PC-9 (cell line): Measurements from ENCODE around the gene RAP2B. TPM values are rescaled to one million over a fixed set of nuclear protein-coding genes. Genes with fewer than 3 reads are reported as not detected.

Source experiments
- BruUV-seq: library from RNA; stranded (reverse); fragments of 400-500 nt; replicated peaks from 2 replicates; lab custom pipeline; 2021; lab: Mats Ljungman, UMichigan
- CTCF ChIA-PET: fragments of 300-600 bp; sonication (Branson Sonifier 250); formaldehyde crosslinking; loops from one replicate; lab custom pipeline; 2022; ENCODE audit warnings: antibody characterized with exemption; lab: Charles Lee
- POLR2A ChIA-PET: fragments of 300-600 bp; sonication (Branson Sonifier 250); formaldehyde crosslinking; loops from one replicate; lab custom pipeline; 2022; ENCODE audit warnings: antibody characterized with exemption; ENCODE audit not compliant: unreplicated experiment; lab: Charles Lee
- DNase-seq, 2 experiments: peaks; one replicate each; pipeline versions ENCODE4 v3.0.0 to v3.0.0-alpha.2; 2015 to 2022; ENCODE audit warnings: mixed read lengths in 1 of 2
- H2AFZ ChIP-seq: fragments of 200-600 bp; sonication (generic); 2 replicates; pipeline ENCODE4 v1.8.1; 2017; ENCODE audit warnings: antibody characterized with exemption
- H3F3A ChIP-seq: fragments of 200-600 bp; sonication (generic); 2 replicates; pipeline ENCODE4 v1.8.1; 2017; ENCODE audit warnings: antibody characterized with exemption, mild to moderate bottlenecking, low read depth; ENCODE audit not compliant: insufficient read depth
- H3K27ac ChIP-seq: fragments of 200-600 bp; sonication (generic); 2 replicates; pipeline ENCODE4 v1.6.1; 2016; ENCODE audit warnings: mixed run types
- H3K27me3 ChIP-seq: fragments of 200-600 bp; sonication (generic); 2 replicates; pipeline ENCODE4 v1.6.1; 2016; ENCODE audit warnings: low read depth, mixed run types; ENCODE audit not compliant: insufficient read depth
- H3K36me3 ChIP-seq: fragments of 200-600 bp; sonication (generic); 2 replicates; pipeline ENCODE4 v1.6.1; 2016; ENCODE audit warnings: low read depth, mixed run types
- H3K4me1 ChIP-seq: fragments of 200-600 bp; sonication (generic); replicated peaks from 2 replicates; pipeline ENCODE4 v1.6.1; 2016; ENCODE audit warnings: mixed run types; ENCODE audit not compliant: insufficient read depth
- H3K4me2 ChIP-seq: fragments of 200-600 bp; sonication (generic); 2 replicates; pipeline ENCODE4 v1.6.1; 2017; ENCODE audit warnings: mixed run types
- H3K4me3 ChIP-seq: fragments of 200-600 bp; sonication (generic); 2 replicates; pipeline ENCODE4 v1.6.1; 2016; ENCODE audit warnings: mixed run types
- H3K79me2 ChIP-seq: fragments of 200-600 bp; sonication (generic); 2 replicates; pipeline ENCODE4 v1.6.1; 2017; ENCODE audit warnings: low read depth, mixed run types
- H3K9me2 ChIP-seq: fragments of 200-600 bp; sonication (generic); 2 replicates; pipeline ENCODE4 v1.8.1; 2017; ENCODE audit warnings: mild to moderate bottlenecking; ENCODE audit not compliant: insufficient read depth
- H3K9me3 ChIP-seq: fragments of 200-600 bp; sonication (generic); 2 replicates; pipeline ENCODE4 v1.8.1; 2016; ENCODE audit warnings: low read depth; ENCODE audit not compliant: insufficient read depth
- H4K20me1 ChIP-seq: fragments of 200-600 bp; sonication (generic); 2 replicates; pipeline ENCODE4 v1.8.1; 2017; ENCODE audit not compliant: insufficient read depth
- CTCF ChIP-seq: fragments of 200-600 bp; sonication (generic); conservative IDR thresholded peaks from 2 replicates; pipeline ENCODE4 v1.6.1; 2017; ENCODE audit warnings: mixed run types, antibody characterized with exemption, mild to moderate bottlenecking, moderate library complexity
- EZH2 ChIP-seq: fragments of 200-600 bp; sonication (generic); IDR thresholded peaks from 2 replicates; pipeline ENCODE4 v1.8.0; 2017; ENCODE audit warnings: antibody characterized with exemption, low read depth
- intact Hi-C: fragments of 100-400 bp; cut with micrococcal nuclease; formaldehyde crosslinking; loops from one replicate; pipeline ENCODE4 v1.10.0; 2022; ENCODE audit not compliant: unreplicated experiment
- total RNA-seq: library from RNA; stranded (reverse); gene quantifications from 2 replicates; pipeline ENCODE4 v1.2.3, GENCODE V29; 2021

The RAP2B gene
- total RNA-seq, 1 experiment from 2014 or later: 31.1 TPM

DNA sequence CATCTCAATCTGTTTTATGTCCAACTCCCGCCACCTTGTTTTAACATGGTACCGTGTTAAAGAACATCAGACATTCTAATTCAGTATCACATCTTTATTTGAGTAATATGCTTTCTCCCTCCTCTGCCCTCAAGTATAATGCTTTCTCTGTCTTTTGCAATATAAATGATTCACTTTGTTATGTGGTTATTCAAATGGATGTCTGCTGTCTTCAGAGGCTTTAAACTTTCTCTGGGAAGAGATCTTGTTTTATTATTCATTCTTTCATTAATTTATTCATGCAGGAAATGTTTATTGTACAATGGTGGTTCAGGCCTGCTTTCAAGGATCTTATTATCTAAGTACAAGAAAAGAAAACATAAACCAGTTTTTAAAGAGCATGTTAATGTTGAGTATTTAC lies 57.1 kb downstream of the RAP2B start:
- H3K79me2 ChIP-seq: no peaks in the 10 kb centered on the region
- H3K4me2 ChIP-seq: no peak overlapping the region
- ChIA-PET POLR2A (no interaction called here), CTCF (no interaction called here)
- H2AFZ ChIP-seq: no peak overlapping the region
- TF ChIP-seq EZH2 (no peak), CTCF (no peak)
- no TSS peak for BruUV-seq
- H3K9me3 ChIP-seq: peaks cover 4% of the 10 kb centered on the region; the same call in 1 of the 2 replicates
- intact Hi-C loops: no loop called here
- no peaks in the 10 kb centered on the region for H3K9me2 ChIP-seq
- peaks cover 19% of the 10 kb centered on the region for H3K4me1 ChIP-seq
- no peaks in the 10 kb centered on the region for H4K20me1 ChIP-seq
- H3K27me3 ChIP-seq: no peaks in the 10 kb centered on the region
- H3K27ac ChIP-seq: no peak overlapping the region
- no peak for DNase-seq
- peaks cover 15% of the 10 kb centered on the region for H3F3A ChIP-seq
- H3K36me3 ChIP-seq: no peaks in the 10 kb centered on the region
- H3K4me3 ChIP-seq: no peak overlapping the region
